ENCODE measurements around the gene PITHD1. TPM values are rescaled to one million over a fixed set of nuclear protein-coding genes. Genes with fewer than 3 reads are reported as not detected.

The PITHD1 gene
- total RNA-seq, 1 donor from 2014 or later = 46.6 TPM

- TF ChIP-seq CTCF (IDR thresholded peaks at IDR 0.05) = no peak
- Histone ChIP-seq H3K9me3 (no peaks in the 10 kb centered on the region), H3K4me1 (peaks cover 37% of the 10 kb centered on the region), H3K27ac (peak overlapping the region; percentile 94), H3K27me3 (ENCODE audit: low read depth) (no peaks in the 10 kb centered on the region), H3K4me3 (peak overlapping the region; percentile 93), H3K36me3 (peaks cover 13% of the 10 kb centered on the region)
- intact Hi-C loops (cut with DNase I) = no loop called here
- DNase-seq = peak; percentile 61
- ATAC-seq = peak in 1 of 2 donors; percentile 13
Measured at GRCh38 chr1:23742670-23743286, 35.4 kb upstream of the PITHD1 start.

- DNase-seq (peak; percentile 86), ATAC-seq (peak; percentile 95 to 97)
- Histone ChIP-seq H3K36me3 (peaks cover 13% of the 10 kb centered on the region), H3K4me1 (peaks cover 43% of the 10 kb centered on the region), H3K27me3 (ENCODE audit: low read depth) (no peaks in the 10 kb centered on the region), H3K4me3 (peak within 1 kb of the TSS; percentile 93), H3K27ac (peak within 1 kb of the TSS; percentile 94), H3K9me3 (no peaks in the 10 kb centered on the region)
- TF ChIP-seq CTCF (IDR thresholded peaks at IDR 0.05) = no peak
- intact Hi-C loops (cut with DNase I) = no loop called here
Measured at GRCh38 chr1:23743287-23744152, 34.7 kb upstream of the PITHD1 start, which contains the start of gene ELOA. TSS of gene ELOA (plus strand) at chr1:23743471. CDS start at chr1:23743504, 33 bp downstream.

- no peak overlapping the region for H3K27ac ChIP-seq
- no peak for ATAC-seq
- peaks cover 43% of the 10 kb centered on the region for H3K4me1 ChIP-seq
- H3K4me3 ChIP-seq = peak overlapping the region; percentile 93
- DNase-seq = no peak
- no peaks in the 10 kb centered on the region for H3K9me3 ChIP-seq
- H3K36me3 ChIP-seq = peaks cover 29% of the 10 kb centered on the region
- intact Hi-C loops (cut with DNase I) = no loop called here
- no peaks in the 10 kb centered on the region for H3K27me3 ChIP-seq (ENCODE audit: low read depth)
- peak; percentile 24 for TF ChIP-seq CTCF (IDR thresholded peaks at IDR 0.05)
Measured at GRCh38 chr1:23745515-23745914, 32.7 kb upstream of the PITHD1 start.

GRCh38 chr1:23748016-23748415 lies 30.2 kb upstream of the PITHD1 start:
- H3K4me3 ChIP-seq = no peak overlapping the region
- intact Hi-C loops (cut with DNase I) = no loop called here
- peaks cover 39% of the 10 kb centered on the region for H3K4me1 ChIP-seq
- no peaks in the 10 kb centered on the region for H3K9me3 ChIP-seq
- no peak for TF ChIP-seq CTCF (IDR thresholded peaks at IDR 0.05)
- H3K27me3 ChIP-seq (ENCODE audit: low read depth) = no peaks in the 10 kb centered on the region
- DNase-seq (no peak), ATAC-seq (no peak)
- H3K27ac ChIP-seq = no peak overlapping the region
- H3K36me3 ChIP-seq = peaks cover 54% of the 10 kb centered on the region

GRCh38 chr1:23751050-23751814 lies 27.0 kb upstream of the PITHD1 start:
- ATAC-seq = peak; percentile 80 to 87
- peak; percentile 65 for TF ChIP-seq CTCF (IDR thresholded peaks at IDR 0.05)
- H3K36me3 ChIP-seq = peaks cover 79% of the 10 kb centered on the region
- H3K4me1 ChIP-seq = peaks cover 22% of the 10 kb centered on the region
- H3K27me3 ChIP-seq (ENCODE audit: low read depth) = no peaks in the 10 kb centered on the region
- H3K4me3 ChIP-seq = no peak overlapping the region
- intact Hi-C loops (cut with DNase I) = loop anchor here (5.0 kb wide), 1 partner anchor 54 kb away; no protein-coding TSS in a partner anchor
- H3K9me3 ChIP-seq = no peaks in the 10 kb centered on the region
- no peak overlapping the region for H3K27ac ChIP-seq
- DNase-seq = no peak
